NCI-H1417 (cell line): ENCODE data around the gene USP20.

Experiments
- DNase-seq, 3 experiments: peaks; one replicate each; lab custom pipeline; 2025; lab: John Stamatoyannopoulos, UW

USP20 gene

DNA sequence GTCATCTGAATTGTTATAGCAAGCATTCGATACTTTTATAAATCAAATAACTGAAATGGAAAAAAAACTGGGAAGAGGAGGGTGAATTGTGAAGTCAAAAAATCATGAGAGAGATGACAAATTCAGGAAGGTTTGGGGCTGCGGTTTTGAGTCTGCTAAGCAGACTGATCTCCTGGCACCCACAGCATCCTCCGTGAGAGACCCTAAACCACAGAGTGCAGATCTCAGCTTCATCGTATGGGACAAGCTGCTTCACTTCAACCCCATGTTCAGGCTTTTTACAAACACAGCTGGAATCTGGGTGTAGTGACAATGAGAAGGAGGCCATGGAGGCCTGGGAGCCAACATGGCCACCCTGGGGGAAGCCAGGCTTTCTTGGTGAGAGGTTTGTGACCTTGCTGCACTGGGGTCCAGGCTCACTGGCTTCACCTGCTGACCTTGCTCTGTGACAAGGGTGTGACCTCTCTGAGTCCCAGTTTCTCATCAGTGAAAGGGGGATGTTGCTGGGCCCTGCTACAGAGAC lies 19.4 kb downstream of the USP20 start:
- no peak for DNase-seq

DNA sequence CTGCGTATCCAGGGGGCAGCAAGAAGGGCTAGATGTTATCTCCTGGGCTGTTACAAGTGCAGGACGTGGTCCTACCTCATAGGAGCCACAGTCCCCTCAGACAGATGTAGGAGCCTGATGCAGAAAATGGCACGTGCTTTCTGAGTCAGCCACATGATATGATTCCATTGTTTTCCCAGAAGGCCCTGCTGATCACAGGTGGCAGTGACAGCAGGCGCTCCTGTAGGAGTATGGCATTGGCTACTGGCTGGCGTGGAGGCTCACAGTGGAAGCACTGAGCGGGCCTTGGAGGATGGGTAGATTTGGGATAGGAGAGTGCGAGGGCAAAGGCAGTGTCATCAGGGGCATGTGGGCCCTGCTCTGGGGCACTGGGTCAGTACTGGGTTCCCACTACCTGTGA lies 21.9 kb downstream of the USP20 start:
- no peak for DNase-seq

DNA sequence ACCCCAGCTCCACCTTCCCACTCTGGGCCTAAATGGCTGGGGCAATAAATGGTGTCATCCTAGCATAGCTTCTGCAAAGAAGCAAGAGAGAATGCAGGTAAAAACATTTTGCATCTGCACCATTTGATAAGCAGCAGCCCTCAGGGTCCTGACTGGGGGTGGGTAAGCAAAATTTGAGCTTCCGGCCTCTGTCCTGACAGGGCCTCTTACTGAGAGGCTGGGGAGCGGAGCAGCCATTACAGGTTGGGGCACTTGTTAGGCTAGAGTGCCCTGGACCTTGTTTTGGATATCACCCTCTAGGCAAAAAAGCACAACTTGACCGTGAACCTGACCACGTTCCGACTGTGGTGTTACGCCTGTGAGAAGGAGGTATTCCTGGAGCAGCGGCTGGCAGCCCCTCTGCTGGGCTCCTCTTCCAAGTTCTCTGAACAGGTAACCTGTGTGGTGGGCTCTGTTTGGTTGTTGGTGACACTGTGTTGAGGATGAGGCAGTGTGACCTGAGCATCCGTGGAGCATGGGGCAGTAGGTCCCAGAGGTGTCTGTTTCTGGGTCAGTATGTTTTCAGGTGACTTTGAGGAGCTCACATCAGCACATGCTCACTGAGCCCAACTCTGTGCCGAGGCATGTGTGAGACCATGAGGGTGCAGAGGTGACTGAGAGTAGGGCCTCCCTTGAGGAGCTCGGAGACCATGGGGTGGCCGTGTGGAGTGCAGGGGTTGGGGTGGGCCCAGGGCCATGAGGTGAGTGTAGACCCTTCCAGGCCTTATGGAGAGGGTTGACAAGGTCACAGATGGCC lies 23.1 kb downstream of the USP20 start:
- no peak for DNase-seq

DNA sequence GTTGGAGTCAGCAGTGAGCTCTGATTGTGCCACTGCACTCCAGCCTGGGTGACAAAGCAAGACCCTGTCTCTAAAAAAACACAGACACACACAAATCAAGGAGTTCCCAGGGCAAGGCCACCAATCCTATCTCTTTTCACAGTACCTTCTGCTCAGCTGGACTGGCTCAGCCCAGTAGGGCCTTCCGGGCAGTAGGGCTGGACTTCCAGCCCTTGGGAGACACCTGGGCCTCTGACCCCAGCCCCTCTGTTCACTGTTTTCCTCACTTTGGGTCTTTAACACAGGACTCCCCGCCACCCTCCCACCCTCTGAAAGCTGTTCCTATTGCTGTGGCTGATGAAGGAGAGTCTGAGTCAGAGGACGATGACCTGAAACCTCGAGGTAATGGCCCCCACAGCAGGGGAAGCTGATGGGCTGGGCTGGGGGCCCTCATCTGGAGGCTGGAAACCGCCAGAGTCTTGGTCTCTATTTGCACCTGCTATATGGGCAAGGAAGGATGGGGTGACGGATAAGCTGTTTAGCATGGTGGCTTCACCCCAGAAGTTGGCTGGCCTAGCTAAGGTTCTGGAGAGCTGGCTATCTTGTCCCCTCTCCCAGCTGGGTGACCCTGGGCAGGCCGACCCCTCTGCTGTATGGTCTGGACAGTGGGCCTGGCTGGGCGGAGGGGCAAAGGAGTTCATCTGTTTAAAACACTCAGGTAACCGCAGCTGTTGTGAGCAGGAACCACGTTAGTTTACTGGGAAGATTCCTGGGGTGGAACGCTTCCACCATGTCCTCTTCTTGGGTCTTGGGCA lies 25.6 kb downstream of the USP20 start:
- DNase-seq: no peak

DNA sequence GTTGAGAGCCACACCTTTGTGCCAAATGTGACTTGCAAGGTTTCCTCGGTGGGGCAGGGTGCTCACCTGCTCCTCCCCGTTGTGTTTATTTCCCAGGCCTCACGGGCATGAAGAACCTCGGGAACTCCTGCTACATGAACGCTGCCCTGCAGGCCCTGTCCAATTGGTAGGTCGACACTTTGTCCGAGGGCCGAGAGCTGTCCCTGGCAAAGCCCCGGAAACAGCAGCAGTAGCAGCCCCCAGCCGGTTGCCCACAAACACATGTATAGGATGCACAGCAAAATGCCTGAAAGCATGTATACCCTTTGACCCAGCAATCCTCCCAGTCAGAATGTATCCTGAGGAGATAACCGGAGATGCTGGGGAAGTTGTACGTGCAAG lies 26.2 kb downstream of the USP20 start:
- DNase-seq: no peak

DNA sequence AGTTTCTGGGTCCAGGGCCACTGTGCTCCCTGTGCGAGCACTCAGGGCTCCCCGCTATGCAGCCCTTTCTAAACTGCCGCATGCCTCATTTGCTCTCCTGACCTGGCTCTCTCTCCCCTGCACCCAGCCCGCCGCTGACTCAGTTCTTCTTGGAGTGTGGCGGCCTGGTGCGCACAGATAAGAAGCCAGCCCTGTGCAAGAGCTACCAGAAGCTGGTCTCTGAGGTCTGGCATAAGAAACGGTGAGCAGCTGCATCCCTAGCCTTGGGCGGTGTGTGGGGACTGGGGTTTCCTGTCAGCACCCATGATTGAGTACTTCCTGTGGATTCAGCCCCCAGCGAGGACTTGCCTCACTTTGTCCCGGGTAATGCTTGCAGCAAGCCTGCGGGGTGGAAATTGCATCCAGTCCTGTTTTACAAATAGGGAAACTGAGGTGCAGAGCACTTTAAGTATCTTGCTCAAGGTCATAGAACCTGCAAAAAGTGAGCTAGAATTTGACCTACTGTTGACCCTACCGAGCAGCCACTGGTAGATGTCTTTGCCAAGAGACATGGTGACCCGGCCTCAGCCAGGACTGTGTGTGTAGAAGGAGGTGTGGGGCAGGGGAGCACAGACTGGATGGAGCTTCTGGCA lies 27.9 kb downstream of the USP20 start:
- peak in 2 of 3 experiments; percentile 85 to 92 for DNase-seq

DNA sequence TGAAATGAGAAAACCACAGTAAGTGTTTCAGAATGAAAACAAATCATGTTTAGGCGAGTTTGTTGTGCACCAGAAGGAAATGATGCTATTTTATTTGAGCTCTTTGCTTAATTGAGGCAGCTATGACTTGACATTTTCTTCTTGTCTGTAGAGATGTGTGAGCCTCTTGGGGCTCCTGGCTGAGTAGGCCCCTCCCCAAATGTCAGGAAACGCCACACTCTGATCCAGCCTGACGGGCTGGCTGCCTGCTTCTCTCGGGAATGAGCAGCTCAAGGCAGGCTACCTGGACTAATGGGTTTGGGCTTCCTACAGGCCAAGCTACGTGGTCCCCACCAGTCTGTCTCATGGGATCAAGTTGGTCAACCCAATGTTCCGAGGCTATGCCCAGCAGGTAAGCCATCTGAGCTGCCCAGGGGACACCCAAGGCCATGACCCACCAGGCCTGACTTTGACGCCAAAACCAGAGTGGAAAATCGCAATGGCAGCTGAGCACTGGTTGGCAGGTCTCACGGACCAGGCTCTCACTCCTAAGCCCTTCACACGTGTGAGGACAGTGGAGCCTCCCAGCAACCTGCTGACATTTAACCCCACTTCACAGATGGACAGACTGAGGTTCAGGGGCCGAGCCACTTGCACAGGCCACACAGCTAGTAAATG lies 29.9 kb downstream of the USP20 start:
- no peak for DNase-seq

DNA sequence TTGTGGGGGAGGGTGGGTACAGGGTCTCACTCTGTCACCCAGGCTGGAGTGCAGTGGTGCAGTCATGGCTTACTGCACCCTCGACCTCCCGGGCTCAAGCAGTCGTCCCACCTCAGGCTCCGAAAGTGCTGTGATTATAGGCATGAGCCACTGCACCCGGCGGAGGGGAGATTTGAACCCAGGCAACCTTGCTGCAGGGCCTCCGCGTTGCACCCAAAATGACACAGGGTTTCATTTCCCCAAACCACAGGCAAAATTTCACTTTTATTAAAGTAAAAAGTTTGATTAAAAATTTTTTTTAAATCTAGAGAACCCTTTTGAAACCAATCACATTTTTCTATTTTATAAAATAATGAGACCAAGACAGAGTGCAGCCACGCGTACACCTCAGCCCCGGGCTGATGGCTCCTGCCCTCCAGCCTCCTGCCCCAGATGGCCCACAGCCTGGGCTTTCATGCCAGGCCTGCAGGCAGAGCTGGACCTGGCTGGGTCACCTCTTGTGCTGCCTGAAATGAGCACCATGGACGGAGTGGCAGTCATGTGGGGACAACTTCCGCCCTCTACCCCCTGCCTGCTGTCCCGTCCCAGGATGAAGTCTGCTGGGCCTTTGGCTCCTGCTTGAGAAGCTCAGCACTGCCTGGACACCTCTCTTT lies 30.5 kb downstream of the USP20 start:
- DNase-seq: no peak

DNA sequence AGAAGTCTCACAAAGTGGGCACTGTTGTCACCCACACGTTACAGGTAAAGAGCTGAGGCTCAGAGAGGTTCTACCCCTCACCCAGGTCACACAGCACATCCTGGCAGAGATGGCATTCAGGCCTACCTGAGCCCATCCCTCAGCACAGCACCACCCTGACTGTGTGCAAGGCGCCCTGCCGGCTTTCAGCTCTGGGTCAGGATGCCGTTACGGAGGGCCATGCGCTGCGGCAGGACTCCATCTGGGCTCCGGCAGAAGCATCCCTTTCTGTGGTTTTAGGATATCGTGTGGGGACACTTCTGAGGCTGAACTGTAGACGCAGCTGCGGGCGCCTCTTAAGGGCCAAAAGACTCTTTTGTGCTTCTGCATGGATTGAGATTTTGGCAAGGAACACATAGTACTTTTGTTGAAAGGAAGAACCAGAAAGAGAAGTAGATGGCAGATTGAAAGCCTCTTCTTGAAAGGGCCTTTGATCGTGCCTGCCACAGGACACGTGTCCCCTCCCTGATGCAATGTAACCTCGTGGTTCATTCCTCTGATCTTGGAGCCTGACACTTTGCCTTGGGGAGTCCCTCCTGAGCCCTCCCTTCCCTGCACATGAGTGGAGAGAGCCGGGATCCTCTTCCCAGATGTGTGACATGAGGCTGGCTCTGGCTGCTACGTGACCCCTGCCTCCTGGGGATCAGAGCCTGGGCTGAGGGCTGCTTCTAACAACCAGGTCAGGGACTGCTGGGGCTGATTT lies 31.3 kb downstream of the USP20 start:
- DNase-seq: no peak

DNA sequence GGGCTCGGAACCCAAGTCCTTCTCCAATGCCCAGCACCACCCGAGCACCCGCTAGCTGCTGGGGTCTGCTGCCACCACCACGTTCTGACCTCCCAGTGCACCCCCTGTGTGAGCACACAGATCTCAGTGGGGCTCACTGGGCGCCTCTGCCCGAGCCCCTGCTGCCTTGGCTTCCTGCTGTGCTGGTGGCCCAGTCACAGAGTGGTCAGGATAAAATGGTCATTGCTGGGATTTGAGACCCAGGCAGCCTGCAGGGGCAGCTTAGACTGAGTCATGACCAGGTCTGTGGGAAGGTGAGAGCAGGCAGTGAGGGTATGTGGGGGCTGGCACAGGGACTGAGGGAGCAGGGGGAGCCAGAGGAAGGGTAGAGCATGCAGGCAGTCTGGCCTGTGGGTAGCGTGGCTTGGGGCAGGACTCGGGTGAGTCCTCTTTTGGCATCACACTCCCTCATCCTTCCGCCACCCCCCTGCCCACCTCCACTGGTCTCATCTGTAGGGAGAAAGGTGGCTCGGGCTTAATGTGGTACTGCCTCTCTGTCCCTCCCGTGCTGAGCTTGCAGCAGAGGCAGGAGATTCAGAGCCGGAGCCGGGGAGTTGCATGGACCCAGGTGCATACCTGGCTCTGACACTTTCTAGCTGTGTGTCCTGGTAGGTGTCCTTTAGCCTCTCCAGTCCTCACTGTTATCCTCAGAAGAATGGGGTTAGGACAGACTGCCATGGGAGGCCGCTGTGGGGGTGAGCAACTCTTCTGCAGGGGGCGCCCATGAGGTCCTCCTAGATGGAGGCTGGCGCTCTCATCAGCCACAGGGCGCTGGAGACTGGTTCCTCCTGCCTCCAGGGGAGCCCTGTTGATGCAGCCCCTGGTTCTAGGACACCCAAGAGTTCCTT lies 32.1 kb downstream of the USP20 start:
- no peak for DNase-seq

DNA sequence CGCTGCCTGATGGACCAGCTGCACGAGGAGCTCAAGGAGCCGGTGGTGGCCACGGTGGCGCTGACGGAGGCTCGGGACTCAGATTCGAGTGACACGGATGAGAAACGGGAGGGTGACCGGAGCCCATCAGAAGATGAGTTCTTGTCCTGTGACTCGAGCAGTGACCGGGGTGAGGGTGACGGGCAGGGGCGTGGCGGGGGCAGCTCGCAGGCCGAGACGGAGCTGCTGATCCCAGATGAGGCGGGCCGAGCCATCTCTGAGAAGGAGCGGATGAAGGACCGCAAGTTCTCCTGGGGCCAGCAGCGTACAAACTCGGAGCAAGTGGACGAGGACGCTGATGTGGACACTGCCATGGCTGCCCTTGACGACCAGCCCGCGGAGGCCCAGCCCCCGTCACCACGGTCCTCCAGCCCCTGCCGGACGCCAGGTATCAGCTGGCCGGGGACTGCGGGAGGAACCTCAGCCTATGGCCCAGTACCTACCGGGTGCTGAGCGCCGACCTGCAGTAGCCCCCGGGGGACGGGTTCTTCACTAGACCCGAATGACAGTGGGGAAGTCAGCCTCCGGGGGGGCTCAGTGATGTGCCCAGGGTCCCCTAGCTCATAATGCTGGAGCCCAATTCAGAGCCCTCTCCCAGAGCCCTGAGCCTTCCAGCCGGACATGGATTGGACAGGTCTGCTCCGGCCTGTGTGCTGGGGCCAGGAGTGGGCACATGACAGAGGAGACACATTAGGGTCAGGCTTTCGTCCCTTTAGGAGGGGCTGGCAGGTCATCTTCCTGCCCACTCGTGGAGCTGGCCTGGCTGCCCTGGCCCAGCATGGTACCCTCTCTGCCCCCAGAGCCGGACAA lies 33.0 kb downstream of the USP20 start:
- DNase-seq: no peak

DNA sequence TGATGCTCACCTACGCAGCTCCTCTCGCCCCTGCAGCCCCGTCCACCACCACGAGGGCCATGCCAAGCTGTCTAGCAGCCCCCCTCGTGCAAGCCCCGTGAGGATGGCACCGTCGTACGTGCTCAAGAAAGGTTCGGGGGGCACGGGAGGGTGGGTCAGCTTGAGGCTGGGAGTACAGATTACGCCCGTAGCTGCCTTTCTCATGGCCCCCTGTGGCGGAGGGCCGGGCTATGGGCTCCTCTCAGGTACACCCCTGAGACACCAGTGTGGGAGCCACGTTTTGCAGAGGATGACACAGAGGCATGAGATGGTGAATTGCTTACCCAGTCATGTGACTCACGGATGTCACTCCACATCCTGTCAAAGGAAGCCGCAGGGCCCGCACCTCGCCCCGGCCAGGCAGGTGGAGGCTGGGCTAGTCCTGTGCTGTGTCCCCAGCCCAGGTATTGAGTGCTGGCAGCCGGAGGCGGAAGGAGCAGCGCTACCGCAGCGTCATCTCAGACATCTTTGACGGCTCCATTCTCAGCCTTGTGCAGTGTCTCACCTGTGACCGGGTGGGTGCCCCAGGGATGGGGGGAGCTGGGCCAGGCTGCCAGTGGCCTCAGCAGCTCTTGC lies 33.7 kb downstream of the USP20 start:
- DNase-seq: no peak

DNA sequence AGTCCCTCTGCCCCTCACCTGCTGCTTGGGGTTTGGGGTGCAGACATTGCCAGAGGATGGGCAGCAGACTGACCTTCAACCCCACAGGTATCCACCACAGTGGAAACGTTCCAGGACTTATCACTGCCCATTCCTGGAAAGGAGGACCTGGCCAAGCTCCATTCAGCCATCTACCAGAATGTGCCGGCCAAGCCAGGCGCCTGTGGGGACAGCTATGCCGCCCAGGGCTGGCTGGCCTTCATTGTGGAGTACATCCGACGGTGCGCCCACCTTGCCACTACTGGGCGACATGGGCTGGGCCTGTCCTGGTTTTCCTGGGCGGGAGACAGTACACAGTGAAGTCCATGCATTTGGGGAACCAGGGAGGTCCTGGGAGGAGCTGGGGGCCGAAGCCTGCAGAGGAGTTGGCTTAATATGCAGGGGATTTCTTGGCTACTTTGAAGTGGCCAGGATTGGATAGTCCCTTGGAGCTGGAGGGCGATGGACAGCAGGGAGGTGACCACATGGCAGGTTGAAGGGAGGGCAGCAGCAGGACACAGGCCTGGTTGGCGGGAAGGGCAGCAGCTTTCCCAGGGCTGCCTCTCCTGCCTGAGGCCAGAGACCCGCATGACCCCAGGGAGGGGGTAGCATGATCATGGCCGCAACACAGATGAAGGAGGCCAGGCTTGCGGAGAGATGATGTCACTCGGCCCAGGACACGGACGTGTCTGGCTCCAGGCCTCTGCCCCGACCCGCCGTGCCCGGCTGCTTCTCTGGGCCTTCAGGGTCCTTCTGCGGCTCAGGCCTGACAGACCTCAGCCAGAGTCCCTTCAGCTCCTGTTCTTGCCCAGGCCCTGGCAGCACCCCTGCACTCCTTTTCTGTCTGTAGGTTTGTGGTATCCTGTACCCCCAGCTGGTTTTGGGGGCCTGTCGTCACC lies 34.6 kb downstream of the USP20 start:
- no peak for DNase-seq

DNA sequence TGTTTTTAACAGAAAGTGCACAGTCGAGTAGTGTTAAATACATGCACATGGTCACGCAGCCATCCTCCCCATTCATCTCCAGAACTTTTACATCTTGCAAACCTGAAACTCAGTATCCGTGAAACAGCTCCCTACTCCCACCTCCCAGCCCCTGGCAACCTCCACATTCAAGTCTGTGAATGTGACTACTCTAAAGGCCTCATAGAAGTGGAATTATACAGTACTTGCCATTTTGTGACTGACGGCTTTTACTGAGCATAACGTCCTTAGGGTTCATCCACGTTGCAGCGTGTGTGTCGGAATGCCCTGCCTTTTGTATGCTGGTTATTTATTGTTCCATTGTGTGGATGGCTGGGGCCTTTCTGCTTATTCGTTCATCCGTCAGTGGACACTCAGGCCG lies 35.8 kb downstream of the USP20 start:
- DNase-seq: no peak

DNA sequence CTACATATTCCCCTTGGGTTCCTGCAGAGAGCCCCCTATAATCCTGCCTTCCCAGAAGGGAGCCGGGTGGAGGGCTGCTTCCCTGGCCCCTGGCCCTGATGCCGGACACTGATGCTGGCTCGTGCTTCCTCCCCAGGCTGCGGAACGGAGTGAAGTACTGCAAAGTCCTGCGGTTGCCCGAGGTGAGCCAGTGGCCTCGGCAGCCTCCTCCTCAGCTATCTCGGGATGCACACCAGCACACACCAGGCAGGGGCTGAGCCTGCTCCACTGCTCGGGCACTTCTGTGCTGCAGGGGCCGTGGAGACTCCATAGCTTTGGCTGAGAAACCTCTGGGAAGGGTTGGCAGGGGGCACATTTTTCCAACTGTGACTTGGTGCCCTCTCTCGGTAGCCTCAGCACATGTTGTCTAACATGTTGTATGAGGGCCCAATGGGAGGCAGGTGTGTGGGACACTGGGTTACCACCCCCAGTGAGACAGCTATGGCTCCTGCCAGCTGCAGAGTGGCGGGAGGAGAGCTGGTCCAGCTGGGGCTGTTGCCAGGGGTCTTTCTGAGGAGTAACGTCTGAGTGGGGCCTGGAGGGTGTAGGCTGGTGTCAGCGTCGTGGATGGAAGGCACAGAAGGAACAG lies 38.4 kb downstream of the USP20 start:
- DNase-seq: no peak

DNA sequence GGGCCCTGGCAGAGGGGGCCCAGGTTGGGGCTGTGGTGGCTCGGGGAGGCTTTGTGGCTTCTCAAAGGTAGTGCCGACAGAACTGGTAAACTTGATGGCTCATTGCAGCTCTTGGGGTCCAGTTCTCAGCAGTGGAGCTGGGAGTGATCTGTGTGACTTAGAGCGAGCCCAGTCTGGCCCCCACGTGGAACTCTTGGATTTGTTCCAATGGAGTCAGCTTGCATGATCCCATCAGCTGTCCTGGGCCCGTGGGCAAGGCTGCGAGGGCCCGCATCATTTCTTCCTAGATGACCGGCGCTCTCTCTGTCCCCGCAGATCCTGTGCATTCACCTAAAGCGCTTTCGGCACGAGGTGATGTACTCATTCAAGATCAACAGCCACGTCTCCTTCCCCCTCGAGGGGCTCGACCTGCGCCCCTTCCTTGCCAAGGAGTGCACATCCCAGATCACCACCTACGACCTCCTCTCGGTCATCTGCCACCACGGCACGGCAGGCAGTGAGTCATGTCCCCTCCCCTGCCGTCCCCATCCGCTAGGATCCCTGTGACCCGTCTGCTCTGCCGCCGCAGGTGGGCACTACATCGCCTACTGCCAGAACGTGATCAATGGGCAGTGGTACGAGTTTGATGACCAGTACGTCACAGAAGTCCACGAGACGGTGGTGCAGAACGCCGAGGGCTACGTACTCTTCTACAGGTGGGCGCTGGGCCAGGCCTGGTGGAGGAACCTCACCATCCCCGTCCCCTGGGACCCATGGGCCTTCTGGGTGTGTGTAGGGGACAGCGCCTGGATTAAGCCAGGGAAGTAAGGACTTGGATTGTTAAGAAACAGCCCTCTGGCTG lies 39.2 kb downstream of the USP20 start:
- no peak for DNase-seq
